ENCODE results near the gene AMFR.

The AMFR gene

DNA sequence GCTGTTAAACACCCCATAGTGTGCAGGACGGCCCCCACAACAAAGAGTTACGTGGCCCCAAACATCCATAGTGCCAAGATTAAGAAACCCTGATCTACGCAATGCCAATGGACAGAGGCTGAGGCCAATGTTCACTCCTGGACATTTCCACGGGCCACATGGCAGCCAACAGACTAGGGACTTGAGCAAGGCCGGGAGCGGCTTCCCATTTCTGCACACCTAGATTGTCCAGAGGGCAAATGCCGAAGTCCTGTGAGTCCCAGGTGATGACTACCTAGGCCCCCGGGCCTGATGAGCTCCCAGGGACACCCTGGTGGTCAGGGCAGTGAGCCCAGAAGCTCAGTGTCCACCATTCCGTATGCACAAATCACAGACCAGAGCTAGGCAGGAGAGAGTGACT, 95.5 kb downstream of the AMFR start:
- FAIRE-seq: no peak

DNA sequence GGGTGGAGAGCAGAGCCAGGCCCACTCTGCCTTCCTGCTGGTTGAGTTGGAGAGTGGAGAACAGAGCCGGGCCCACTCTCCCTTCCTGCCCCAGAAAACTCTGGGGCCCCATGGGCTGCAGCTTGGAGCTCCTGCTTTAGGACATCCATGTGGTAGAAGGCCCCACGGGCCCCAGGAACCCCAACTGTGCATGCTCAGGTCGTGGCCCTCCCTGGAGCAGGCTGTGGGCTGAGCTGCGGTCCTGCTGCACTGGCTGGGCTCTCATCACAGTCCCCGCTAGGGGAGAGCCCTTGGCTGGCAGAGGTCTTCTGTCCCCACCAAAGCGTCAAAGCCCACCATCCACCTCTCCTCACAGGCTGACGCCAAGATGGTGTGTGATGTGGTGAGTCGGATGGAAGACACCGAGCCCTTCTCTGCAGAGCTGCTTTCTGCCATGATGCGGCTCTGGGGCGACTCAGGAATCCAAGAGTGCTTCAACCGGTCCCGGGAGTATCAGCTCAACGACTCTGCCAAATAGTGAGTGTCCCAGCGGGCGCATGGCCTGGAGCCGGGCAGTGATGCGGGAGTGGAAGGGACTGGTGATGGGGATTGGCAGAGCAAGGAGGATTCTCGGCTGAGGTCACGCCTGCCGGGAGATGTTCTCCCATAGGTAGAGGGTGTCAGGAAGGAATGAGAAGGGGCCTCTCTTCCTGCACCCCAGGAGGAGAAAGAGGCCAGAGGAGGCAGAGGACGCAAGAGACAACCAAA, 96.9 kb downstream of the AMFR start:
- no peak for FAIRE-seq

GRCh38 chr16:56327929-56328258, 97.5 kb downstream of the AMFR start:
- FAIRE-seq: no peak

DNA sequence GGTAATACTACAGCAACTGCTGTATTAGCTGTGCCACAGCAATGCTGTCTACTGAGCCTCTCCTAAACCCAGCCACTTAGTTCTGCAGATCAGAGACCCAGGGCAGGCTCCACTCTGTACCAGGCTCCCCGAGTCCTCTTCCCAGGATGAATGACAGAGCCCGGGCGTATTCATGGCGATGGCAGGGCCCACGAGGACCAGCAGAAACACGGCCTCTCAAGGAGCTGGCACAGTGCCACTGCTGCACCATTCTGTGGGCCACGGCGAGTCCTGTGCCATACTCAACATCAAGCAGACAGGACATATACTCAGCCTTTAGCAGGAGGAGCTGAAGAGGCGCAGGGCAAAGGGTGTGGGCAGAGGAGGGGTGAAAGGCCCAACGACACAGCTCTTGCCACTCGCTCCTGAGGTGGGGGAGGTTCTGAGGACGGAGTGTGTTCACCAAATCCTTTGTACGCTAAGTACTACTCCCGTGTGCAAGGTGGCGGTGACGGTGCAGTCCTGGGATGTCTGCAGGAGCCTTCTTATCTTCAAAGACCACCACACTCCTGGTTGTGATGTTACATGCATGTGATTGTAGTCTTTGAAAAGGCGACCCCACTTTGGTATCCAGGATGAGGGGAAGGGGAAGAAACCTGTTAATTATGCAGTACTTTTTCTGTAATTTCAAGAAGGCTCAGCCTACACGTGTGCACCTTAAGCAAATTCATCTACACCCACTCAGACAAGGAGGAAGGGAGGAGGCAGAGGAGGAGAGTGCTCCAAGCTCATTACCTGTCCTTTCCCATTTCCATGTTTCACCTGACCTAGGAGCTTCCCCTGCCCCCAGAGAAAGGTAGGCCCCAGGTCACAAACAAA, 98.0 kb downstream of the AMFR start:
- no peak for FAIRE-seq

- no peak for FAIRE-seq
These were observed 99.4 kb downstream of the AMFR start for GRCh38 chr16:56325956-56326355.

- no peak for FAIRE-seq
These were observed 100.9 kb downstream of the AMFR start for GRCh38 chr16:56324406-56324805.

- FAIRE-seq: no peak
These were observed 103.8 kb downstream of the AMFR start for GRCh38 chr16:56321571-56321970.

DNA sequence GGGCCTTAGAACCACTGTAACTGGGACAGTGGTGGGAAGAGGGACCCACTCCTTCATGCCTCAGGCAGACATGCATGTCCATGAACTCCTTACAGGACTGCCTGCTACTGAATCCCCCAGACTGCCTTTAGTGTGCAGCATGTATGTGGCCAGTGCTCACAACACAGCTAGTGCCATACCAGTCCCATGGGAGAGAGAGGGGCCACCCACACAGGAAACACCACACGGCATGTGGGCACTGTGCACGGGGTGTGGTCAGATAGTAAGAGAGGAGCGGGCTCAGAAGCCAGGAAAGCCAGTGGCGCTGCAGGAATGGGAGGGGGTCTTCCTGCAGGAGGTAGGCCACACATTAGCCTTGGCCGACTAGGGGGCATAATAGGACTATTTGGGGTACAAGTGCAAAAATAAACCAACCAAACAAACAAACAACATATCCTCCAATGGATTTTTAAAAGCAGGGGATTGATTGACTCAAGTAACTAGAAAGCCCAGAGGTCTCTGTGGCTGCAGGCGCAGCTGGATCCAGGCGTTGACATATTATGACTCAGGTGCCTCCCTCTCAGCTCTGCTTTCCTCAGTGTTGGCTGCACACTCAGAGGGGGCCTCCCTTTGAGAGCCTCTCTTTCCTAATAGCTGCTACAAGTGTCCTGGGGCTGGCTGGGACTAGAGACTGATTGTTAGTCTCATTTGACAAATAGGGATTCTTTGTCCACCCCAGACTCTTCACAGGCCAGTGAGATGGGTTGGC, 104.4 kb downstream of the AMFR start:
- no peak for FAIRE-seq

DNA sequence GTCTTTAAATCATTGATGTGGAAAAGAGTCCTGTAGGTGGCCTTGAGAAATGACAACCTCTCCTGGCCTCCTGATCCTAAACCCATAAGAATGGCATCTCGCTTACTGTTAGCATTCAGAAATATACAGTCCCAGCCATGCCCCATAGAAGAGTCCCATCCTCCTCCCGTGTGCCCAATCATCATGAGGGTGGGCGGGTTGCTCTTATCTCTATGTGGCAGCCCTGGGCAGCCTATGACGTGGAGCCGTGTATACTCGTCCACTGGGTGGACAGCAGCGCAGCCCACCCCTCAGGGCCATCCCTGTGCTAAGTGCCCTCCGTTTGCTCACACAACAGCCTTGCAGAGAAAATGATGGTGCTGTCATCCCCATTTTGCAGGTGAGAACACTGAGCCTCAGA, 105.3 kb downstream of the AMFR start:
- FAIRE-seq: no peak

- FAIRE-seq: no peak
These were observed 106.0 kb downstream of the AMFR start for GRCh38 chr16:56319376-56319775.

- no peak for FAIRE-seq
These were observed 106.6 kb downstream of the AMFR start for GRCh38 chr16:56318827-56319140.

DNA sequence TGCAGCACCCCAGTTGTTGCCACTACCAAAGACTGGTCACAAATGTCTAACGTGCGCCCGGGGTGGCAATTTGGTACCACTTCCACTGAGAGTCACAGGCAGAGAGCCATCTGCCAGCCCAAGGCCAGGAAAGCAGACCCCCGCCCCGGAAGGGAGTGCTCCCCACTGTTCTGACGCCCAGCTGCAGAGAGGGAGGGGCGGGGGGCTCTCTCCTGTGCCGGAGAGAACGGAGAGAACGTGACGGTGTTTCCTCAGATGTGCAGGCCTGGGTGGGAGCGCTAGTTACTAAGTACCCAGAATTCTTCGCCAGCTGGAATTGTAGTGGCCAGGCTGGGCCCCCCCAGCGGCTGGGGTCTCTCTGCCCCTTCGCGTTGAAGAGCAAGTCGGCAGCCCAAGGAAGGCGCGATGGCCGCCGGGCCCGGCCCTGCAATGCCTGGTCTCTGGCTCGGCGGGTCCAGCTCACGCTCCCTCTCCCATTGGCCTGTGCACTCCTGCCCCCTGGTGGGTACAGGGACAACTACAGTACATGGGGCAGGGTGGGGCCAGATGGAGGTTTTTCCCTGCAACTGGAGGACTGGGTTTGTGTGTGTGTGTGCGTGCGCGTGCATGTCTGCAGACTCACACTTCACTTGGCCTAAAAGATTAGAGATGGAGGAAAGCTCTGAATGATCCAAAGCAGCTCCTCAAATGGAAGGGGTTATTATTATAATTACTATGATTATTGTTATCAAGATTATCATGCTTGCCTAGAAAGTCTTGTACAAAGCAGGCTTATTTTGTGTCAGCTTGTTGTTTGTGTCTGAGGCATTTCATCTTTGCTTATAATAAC, 107.1 kb downstream of the AMFR start:
- no peak for FAIRE-seq

DNA sequence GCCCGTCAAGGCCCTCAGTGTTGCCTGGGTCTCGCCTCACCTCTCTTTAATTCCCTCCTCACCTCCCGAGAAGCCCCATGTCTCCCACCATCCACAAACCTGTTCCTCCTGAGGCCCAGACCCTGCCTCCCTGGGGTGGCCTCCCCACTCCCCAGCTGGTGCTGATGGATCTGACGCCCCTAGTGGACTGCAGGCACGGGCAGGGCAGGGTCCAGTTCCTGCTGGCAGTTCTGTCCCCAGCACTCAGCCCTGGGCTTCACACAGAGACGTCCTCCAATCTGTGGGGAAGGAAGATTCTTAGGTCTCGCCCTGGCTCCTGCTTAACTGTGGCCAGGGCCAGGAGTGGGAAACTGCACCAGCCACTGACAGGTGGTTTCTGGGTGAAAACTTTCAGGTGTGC, 108.8 kb downstream of the AMFR start:
- no peak for FAIRE-seq

- FAIRE-seq: no peak
These were observed 109.4 kb downstream of the AMFR start for GRCh38 chr16:56315955-56316354.

DNA sequence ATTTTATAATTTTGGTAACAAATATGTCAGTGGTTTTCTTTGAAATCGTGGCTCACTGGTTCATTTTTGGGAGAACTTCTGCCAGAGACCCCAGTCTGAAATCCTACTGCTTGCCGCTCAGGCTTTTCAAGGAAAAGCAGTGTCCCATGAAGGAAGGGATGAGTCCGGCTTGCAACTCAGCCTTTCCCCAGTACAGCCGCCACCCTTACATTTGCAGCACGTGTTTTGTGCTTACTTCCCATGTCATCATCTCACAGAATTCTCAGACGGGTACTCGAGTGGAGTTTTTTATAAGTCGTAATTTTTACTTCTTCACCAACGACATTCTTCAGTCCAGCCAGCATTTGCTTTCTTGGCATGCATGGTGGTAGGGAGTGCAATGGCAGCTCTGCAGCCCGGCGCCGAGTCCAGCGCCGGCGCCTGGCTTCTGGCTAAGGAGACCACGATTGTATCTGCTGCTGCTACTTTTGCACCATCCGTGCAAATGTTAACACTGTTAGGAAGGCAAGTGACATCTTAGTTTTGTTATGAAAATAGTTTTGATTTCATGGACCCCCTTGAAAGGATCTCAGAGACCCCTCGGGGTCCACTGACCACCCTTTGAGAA, 111.0 kb downstream of the AMFR start:
- no peak for FAIRE-seq

DNA sequence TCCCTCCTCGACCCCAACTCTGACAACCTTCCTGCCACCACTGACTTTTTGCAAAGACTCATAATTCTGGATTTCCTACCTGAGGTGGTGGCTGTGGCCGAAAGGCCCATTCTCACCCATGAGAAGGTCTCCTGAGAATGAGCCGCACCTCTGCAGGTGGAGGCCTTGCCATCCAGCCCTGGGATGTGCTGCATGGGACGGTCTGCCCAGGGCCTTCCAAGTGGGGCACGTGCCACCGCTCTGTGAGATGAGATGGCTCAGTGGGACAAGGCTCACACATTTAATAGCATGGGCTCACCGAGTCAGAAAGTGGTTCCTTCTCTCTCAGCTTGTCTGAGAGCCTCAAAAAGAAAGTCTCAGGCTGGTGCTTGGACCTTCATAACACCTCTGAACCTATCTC, 112.8 kb downstream of the AMFR start:
- FAIRE-seq: no peak

- no peak for FAIRE-seq
These were observed 113.4 kb downstream of the AMFR start for GRCh38 chr16:56312028-56312300.

Data from G401.6 (cell line).